Mucosa of rectum (tissue), 2 donors: ENCODE data around the gene IL37.
A peak's percentile ranks its signal among the peaks of the same experiment; 100 is the strongest.
"Not testable (repeated sequence)": the region's sequence is repeated elsewhere in the genome, so short reads cannot be mapped to it uniquely, and the experiment has no call there.

ENCODE experiments used
- H3K27ac ChIP-seq, 2 donors: one replicate each; pipeline ENCODE4 v1.7.0; 2013; ENCODE audit warnings: inconsistent platforms in 2 of 2, low read depth in 2 of 2, low read length in 2 of 2
- H3K27me3 ChIP-seq, 2 donors: one replicate each; pipeline ENCODE4 v1.7.0; 2013; ENCODE audit warnings: low read length in 2 of 2; ENCODE audit not compliant: control insufficient read depth in 2 of 2, insufficient read depth in 2 of 2
- H3K36me3 ChIP-seq, 2 donors: one replicate each; pipeline ENCODE4 v1.7.0; 2013; ENCODE audit warnings: low read length in 2 of 2; ENCODE audit not compliant: control insufficient read depth in 2 of 2, insufficient read depth in 2 of 2
- H3K4me1 ChIP-seq, 2 donors: one replicate each; pipeline ENCODE4 v1.7.0; 2013; ENCODE audit warnings: low read length in 2 of 2, mild to moderate bottlenecking in 1 of 2; ENCODE audit not compliant: control insufficient read depth in 2 of 2, insufficient read depth in 2 of 2
- H3K4me3 ChIP-seq, 2 donors: one replicate each; pipeline ENCODE4 v1.7.0; 2013; ENCODE audit warnings: low read length in 2 of 2
- H3K9ac ChIP-seq, 2 donors: one replicate each; pipeline ENCODE4 v1.7.0; 2013; ENCODE audit warnings: low read length in 2 of 2, low read depth in 1 of 2, mild to moderate bottlenecking in 1 of 2
- H3K9me3 ChIP-seq, 2 donors: one replicate each; pipeline ENCODE4 v1.7.0; 2013; ENCODE audit warnings: low read length in 2 of 2; ENCODE audit not compliant: control insufficient read depth in 2 of 2
- donor health status: healthy.
- donor health status: Normal muscosa, but diverticular disease.

Gene IL37

DNA sequence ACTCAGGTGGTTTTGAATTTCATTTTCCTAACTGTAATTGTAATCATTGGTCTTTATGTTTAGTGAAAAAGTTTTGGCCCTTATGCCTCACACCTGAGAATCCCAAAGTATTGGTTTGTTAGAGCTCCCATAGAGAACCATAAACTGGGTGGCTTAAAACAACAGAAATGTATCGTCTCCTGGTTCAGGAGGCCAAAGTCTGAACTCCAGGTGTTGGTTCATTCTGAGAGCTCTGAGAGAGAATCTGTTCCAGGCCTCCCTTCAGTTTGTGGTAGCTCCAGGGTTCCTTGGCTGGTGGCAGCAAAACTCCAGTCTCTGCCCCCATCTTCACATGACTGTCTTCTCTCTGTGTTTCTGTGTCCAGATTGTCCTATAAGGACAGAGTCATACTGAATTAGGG, 11.0 kb downstream of the IL37 start:
- Histone ChIP-seq H3K4me1 (peaks cover 22 to 23% of the 10 kb centered on the region in 2 donors), H3K9ac (no peak overlapping the region), H3K9me3 (no peaks in the 10 kb centered on the region), H3K27me3 (no peaks in the 10 kb centered on the region), H3K4me3 (no peak overlapping the region), H3K27ac (peak overlapping the region; percentile 6 to 9), H3K36me3 (no peaks in the 10 kb centered on the region)

DNA sequence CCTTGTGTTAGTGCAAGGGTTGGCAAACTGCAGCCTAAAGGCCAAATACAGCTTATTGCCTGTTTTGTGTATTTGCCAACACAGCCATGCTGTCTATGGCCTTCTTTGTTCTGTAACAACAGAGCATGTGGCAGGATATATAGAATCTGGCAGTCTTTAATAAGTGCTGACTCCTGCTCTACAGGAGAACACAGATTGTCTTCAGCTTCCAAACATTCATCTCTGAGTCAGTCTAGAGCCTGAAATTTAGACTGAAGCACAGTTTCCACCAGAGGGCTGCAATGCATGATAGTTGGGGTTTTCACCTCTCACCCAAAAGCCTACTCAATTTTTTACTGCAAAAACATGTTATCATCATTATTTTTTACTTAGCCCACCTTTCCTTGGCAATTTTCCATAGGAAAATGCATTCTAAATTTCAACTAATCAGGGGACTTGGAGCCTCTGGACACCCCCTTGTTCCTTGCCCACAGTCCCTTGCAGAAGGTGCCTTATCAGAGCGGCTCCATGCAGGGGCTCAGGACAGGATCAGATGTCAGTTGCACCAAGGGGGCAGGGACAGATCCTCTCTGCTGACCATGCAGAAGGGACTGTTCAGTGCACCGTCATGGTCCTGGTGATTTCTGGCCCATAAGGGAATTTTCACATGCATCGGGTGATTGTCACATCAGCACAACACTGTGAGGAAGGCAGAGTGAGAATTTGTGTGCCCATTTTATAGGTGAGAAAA, 12.4 kb downstream of the IL37 start:
- peak overlapping the region in 1 of 2 donors; percentile 77 for H3K27ac ChIP-seq
- H3K4me1 ChIP-seq = peaks cover 22 to 23% of the 10 kb centered on the region in 2 donors
- no peaks in the 10 kb centered on the region for H3K27me3 ChIP-seq
- no peak overlapping the region for H3K4me3 ChIP-seq
- H3K9me3 ChIP-seq = no peaks in the 10 kb centered on the region
- no peak overlapping the region for H3K9ac ChIP-seq
- no peaks in the 10 kb centered on the region for H3K36me3 ChIP-seq

DNA sequence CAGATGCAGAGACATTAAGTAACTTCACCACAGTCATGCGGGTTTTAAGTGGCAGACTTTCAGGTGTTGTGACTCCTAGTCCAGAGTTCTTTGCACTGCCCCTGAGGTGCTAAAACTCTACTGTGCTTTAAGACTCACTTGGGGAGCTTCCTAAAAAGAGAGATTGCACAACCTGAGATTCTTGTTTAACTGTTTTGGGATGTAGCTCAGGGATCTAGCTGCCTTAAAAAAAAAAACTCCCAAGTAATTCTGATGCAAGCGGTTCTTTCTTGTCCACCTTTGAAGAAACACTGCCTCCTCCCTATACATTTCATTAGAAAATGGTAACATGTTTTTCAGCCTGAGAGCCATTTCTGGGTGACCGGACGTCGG, 13.0 kb downstream of the IL37 start:
- H3K4me3 ChIP-seq = no peak overlapping the region
- no peaks in the 10 kb centered on the region for H3K27me3 ChIP-seq
- H3K9me3 ChIP-seq = no peaks in the 10 kb centered on the region
- H3K9ac ChIP-seq = no peak overlapping the region
- H3K36me3 ChIP-seq = no peaks in the 10 kb centered on the region
- H3K27ac ChIP-seq = peak overlapping the region; percentile 77 to 84
- peaks cover 22 to 23% of the 10 kb centered on the region in 2 donors for H3K4me1 ChIP-seq

DNA sequence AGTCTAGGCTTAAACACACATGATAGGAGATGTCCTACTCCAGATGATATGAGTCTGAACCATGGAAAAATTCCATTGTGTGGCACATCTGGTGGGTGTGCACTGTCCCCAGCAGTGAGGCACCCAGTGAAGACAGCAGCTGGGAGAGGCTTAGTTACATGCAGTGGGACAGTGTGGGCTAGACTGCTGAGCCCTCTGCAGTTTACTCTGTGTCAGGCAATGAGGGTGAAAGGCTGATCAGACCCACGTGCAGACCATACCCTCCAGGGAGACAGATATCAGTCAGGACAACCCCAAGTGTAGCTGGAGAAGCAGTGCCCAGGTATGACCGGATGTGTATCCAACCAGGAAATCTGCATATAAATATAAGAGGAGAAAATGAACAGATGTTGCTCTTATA, 13.4 kb downstream of the IL37 start:
- H3K36me3 ChIP-seq = no peaks in the 10 kb centered on the region
- H3K27me3 ChIP-seq = no peaks in the 10 kb centered on the region
- peak overlapping the region; percentile 77 to 84 for H3K27ac ChIP-seq
- H3K4me3 ChIP-seq = no peak overlapping the region
- H3K9me3 ChIP-seq = no peaks in the 10 kb centered on the region
- H3K4me1 ChIP-seq = peaks cover 22 to 23% of the 10 kb centered on the region in 2 donors
- peak overlapping the region in 1 of 2 donors; percentile 14 for H3K9ac ChIP-seq

DNA sequence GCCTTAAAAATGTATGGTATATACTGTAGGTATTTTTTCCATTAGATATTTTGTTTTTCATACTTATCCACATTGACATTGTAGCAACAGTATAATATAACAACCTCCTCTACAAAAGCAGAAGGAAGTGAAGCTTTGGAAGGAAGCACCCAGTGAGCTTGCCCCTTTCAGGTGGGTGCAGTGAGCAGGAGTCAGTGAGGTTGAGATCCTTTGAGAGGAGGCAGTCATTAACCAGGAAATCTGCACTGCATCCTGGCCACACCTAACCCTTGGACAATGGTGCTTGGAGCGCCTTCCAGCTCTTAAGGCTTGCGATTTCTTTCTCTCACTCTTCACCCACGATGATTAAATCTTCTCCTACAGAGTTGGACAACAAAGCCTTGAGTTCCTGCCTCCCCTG, 13.9 kb downstream of the IL37 start:
- Histone ChIP-seq H3K27ac (peak overlapping the region; percentile 77 to 84), H3K4me3 (no peak overlapping the region), H3K27me3 (no peaks in the 10 kb centered on the region), H3K9me3 (no peaks in the 10 kb centered on the region), H3K36me3 (no peaks in the 10 kb centered on the region), H3K4me1 (peaks cover 22 to 23% of the 10 kb centered on the region in 2 donors), H3K9ac (no peak overlapping the region)

DNA sequence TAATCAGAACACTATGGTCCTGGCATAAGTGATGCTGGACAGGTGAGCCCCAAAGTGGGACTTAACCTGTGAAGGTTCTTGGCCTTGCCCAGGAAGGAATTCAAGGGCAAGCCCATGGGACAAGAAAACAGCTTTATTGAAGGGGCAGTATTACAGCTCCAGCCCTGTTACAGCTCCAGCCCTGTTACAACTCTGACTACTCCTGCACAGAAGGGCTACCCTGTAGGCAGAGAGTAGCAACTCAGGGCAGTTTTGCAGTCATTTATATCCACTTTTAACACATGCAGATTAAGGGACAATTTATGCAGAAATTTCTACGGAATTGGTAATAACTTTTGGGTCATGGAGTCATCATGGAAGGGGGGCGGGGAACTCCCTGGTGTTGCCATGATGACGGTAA, 15.7 kb downstream of the IL37 start:
- Histone ChIP-seq H3K27me3 (no peaks in the 10 kb centered on the region), H3K9me3 (no peaks in the 10 kb centered on the region), H3K4me1 (peaks cover 22 to 23% of the 10 kb centered on the region in 2 donors), H3K36me3 (no peaks in the 10 kb centered on the region), H3K27ac (no peak overlapping the region), H3K4me3 (no peak overlapping the region), H3K9ac (no peak overlapping the region)

DNA sequence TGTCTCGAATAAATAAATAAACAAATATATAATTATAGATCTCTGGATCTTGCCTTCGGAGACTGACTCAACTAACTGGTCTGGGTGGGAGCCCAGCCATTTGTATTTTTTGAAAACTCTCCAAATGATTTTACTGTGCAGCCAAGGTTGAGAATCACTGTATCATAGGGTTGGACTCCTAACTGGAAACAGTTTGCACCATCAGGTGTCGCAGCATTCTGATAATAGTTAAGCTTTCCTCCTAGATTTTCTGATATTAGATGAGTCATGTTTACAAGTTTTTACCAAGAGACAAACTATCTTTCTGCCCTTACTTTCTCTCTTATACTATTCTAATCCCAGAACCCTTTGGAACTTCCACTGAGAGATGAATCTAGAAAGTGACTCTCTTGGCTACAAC, 16.8 kb downstream of the IL37 start:
- no peaks in the 10 kb centered on the region for H3K9me3 ChIP-seq
- peaks cover 16 to 18% of the 10 kb centered on the region in 2 donors for H3K4me1 ChIP-seq
- H3K4me3 ChIP-seq = no peak overlapping the region
- no peaks in the 10 kb centered on the region for H3K36me3 ChIP-seq
- H3K9ac ChIP-seq = no peak overlapping the region
- H3K27ac ChIP-seq = no peak overlapping the region
- H3K27me3 ChIP-seq = no peaks in the 10 kb centered on the region

DNA sequence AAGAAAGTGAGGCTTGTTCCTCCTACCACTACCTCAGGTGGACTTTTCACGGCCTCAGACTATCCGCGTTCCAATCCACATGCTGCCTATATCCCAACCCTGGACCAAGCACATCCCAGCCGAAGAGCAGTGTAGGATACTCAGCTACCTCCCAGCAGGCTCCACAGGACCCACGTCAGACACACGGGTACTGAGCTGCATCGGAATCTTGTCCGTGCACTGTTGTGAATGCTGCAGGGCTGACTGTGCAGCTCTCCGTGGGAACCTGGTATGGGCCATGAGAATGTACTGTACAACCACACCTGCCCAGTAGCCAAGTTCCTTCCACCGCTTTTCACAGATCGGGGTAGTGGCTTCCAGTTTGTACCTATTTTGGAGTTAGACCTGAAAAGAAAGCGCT, 22.3 kb downstream of the IL37 start:
- Histone ChIP-seq H3K4me3 (no peak overlapping the region), H3K27ac (no peak overlapping the region), H3K9me3 (no peaks in the 10 kb centered on the region), H3K36me3 (no peaks in the 10 kb centered on the region), H3K27me3 (no peaks in the 10 kb centered on the region), H3K4me1 (no peaks in the 10 kb centered on the region), H3K9ac (no peak overlapping the region)

DNA sequence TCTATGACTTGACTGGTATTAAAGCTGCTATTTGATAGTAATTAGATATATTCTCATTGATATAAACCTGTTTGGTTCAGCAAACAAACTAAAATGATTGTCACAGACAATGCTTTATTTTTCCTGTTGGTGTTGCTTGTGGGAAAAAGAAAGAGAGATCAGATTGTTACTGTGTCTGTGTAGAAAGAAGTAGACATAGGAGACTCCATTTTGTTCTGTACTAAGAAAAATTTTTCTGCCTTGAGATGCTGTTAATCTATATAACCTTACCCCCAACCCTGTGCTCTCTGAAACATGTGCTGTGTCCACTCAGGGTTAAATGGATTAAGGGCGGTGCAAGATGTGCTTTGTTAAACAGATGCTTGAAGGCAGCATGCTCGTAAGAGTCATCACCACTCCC, 23.2 kb downstream of the IL37 start:
- H3K4me1 ChIP-seq, H3K27me3 ChIP-seq, H3K4me3 ChIP-seq, H3K27ac ChIP-seq, H3K36me3 ChIP-seq, H3K9me3 ChIP-seq, H3K9ac ChIP-seq: not testable (repeated sequence)

DNA sequence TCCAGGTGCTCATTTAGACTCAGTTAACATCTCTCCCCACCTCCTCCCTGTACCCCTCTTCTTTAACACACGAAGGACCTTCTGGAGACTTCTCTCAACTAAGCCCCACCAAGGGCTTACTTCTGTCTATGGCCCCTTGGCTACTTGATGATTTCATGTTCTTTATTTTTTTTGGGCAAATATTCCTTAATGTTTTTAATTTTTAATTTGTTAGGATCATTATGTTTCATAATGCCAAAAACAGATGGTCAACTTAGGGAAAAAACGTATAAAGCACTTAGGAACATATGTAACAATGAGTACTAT, 25.9 kb downstream of the IL37 start:
- Histone ChIP-seq H3K27ac (no peak overlapping the region), H3K4me1 (peaks cover 2 to 3% of the 10 kb centered on the region in 2 donors), H3K27me3 (no peaks in the 10 kb centered on the region), H3K36me3 (no peaks in the 10 kb centered on the region), H3K9ac (no peak overlapping the region), H3K9me3 (no peaks in the 10 kb centered on the region), H3K4me3 (no peak overlapping the region)

DNA sequence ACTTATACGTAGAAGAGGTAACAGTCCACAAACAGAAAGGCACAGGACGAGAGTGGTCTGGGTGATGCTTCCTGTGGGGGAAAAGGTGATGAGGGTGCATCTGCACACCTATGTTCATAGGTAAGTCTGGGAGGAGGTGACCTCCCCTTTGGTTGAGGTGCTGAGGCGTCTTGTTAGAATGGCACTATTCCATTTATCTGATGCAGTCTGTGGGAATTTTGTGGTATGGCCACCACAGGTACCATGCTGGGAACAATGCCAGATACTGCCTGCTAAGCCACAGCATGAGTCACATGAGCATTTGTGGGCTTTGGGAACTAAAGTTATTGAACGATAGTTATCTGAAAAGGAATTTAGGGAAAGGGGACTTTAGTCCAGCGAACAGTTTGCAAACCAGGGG, 27.9 kb downstream of the IL37 start:
- Histone ChIP-seq H3K4me3 (no peak overlapping the region), H3K27ac (no peak overlapping the region), H3K9me3 (no peaks in the 10 kb centered on the region), H3K36me3 (no peaks in the 10 kb centered on the region), H3K4me1 (peaks cover 3% of the 10 kb centered on the region in 2 donors), H3K27me3 (no peaks in the 10 kb centered on the region), H3K9ac (no peak overlapping the region)
